HEK293 (cell line): ENCODE data around the gene HMGXB3.

Experiments used
- ELK4 ChIP-seq: IDR thresholded peaks from 2 replicates; pipeline ENCODE4 v1.6.1; 2011; ENCODE audit warnings: mild to moderate bottlenecking, low read depth, low read length, borderline replicate concordance
- ZNF10 ChIP-seq: fragments of 450-650 bp; formaldehyde crosslinking; IDR thresholded peaks from 2 replicates; pipeline ENCODE4 v1.5.1; 2017; ENCODE audit warnings: missing biosample characterization, missing genetic modification characterization
- ZNF18 ChIP-seq: fragments of 450-650 bp; formaldehyde crosslinking; IDR thresholded peaks from 2 replicates; pipeline ENCODE4 v1.5.1; 2016; ENCODE audit warnings: missing biosample characterization, missing genetic modification characterization
- ZNF23 ChIP-seq: fragments of 450-650 bp; formaldehyde crosslinking; IDR thresholded peaks from 2 replicates; pipeline ENCODE4 v1.5.1; 2016; ENCODE audit warnings: missing biosample characterization, missing genetic modification characterization, borderline replicate concordance
- ZNF596 ChIP-seq: fragments of 450-650 bp; IDR thresholded peaks from 2 replicates; pipeline ENCODE4 v1.5.0; 2018; ENCODE audit warnings: missing biosample characterization, mild to moderate bottlenecking, missing genetic modification characterization, moderate library complexity

- TF ChIP-seq ZNF596 (tag by site-specific recombination) (no peak), ZNF10 (tag by site-specific recombination) (no peak), ELK4 (no peak), ZNF23 (tag by site-specific recombination) (no peak), ZNF18 (no peak)
These were observed 79.4 kb downstream of the HMGXB3 start for GRCh38 chr5:150079909-150080461.
